GM12801 (cell line): ENCODE data around the gene HINT3.

Experiments used
- CTCF ChIP-seq: IDR thresholded peaks from one replicate; pipeline ENCODE4 v1.5.1; 2011; ENCODE audit warnings: control low read depth; ENCODE audit not compliant: insufficient read length; ENCODE audit errors: extremely low read depth

HINT3 gene

GRCh38 chr6:125986301-125987025, 29.9 kb downstream of the HINT3 start, which contains the start of gene TRMT11:
Gene TRMT11 (plus strand): TSS chr6:125986540. CDS start chr6:125986551, 11 bp downstream.
- no peak for TF ChIP-seq CTCF

GRCh38 chr6:125987026-125987617, 30.6 kb downstream of the HINT3 start:
- TF ChIP-seq CTCF = no peak

GRCh38 chr6:125988280-125988679, 31.7 kb downstream of the HINT3 start:
- no peak for TF ChIP-seq CTCF

GRCh38 chr6:125989631-125990030, 33.1 kb downstream of the HINT3 start:
- no peak for TF ChIP-seq CTCF

- no peak for TF ChIP-seq CTCF
These were observed 35.1 kb downstream of the HINT3 start for GRCh38 chr6:125991653-125992052.

GRCh38 chr6:125994670-125995488, 38.3 kb downstream of the HINT3 start:
- TF ChIP-seq CTCF = no peak

GRCh38 chr6:125995972-125996580, 39.5 kb downstream of the HINT3 start:
- peak; percentile 65 for TF ChIP-seq CTCF
